Astrocyte of the hippocampus (primary cell): Measurements from ENCODE around the gene SNX3.

Experiments
- DNase-seq: peaks from one replicate; pipeline ENCODE4 v3.0.0; 2011; ENCODE audit warnings: low read depth, low spot score

SNX3 gene

DNA sequence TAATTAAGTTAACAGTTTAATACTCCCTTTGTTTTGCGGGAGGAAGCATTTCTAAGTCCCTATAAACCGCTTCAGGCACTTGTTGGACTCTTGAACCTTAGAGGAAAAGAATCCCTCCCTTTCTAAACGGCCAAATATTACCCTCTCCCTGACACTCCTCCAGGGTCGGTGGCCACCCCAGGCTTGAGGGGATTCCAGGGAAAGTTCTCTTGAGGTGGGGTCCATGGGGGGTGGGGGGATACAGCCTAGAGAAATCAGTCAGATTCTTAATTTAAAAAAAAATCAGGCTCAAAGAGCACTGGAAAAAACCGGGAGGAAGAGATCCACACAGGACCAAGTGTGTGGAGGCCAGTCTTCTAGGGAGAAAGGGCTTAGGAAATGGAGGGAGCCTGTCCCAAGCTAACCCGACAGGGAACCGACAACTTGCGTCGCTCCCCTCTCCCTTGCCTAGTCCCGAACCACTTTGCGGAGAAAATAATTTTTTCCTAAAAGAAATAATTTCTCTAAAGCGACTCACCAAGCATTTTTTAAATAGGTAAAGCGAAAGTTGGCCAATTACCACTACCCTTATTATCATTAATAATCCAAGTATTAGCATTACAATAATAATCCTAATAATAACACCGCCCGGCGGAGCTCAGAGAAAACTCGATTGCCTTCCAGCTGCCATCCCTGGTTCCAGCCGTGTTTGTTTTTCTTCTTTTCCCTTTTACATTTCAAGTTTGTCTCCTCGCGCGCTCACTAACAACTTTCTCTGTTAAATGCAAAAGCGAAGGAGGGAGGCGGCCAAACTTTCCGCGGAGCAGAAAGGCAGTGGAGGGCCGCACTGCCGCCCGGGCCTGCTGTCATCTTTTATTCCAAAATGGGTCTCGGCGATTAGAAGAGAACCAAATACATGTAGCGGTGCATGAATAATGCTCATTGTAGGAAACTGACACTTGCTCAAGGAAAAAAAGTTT is 90.2 kb downstream of the SNX3 start:
- DNase-seq, result peak; percentile 28

DNA sequence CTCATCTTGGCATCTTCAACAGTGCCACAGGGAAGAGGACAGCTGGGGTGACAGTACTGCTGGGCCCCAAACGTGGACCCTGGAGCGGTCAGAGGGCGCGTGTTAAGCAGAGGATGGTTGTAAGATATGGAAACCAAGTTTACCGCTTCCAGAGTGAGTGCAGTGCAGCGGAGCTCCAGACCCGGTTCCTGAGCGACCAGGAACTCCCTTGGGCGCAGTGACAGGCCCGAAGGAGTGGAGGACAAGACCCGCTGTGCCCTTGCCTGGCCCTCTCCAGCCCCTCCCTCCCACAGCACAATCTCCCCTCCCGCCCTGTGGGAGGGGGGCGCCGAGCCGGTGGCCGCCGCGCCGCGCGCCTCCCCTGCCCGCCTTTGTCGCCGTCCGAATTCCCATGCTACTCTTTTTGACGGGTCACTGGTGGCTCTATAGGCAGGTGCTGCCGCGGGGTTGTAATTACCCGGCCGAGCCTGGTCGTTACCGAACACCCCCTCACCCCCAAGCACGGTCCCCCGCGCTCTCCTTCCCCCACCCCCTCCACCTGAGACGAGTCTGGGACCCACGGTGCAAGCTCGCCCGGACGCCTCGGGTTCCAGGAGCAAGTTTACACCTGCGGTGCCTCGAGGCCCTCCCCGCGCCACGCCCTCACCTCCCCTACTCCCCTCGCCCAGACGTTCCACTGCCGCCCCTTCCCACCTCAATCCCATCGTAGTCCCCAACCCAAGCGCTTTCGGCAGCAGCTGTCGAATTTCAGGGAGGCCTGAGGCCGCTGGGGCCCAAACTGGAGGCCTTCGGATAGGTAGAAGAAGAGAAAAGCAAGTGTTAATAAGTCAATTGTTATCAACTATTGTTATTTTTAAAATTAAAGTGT is 91.1 kb downstream of the SNX3 start:
- DNase-seq, result peak; percentile 39

DNA sequence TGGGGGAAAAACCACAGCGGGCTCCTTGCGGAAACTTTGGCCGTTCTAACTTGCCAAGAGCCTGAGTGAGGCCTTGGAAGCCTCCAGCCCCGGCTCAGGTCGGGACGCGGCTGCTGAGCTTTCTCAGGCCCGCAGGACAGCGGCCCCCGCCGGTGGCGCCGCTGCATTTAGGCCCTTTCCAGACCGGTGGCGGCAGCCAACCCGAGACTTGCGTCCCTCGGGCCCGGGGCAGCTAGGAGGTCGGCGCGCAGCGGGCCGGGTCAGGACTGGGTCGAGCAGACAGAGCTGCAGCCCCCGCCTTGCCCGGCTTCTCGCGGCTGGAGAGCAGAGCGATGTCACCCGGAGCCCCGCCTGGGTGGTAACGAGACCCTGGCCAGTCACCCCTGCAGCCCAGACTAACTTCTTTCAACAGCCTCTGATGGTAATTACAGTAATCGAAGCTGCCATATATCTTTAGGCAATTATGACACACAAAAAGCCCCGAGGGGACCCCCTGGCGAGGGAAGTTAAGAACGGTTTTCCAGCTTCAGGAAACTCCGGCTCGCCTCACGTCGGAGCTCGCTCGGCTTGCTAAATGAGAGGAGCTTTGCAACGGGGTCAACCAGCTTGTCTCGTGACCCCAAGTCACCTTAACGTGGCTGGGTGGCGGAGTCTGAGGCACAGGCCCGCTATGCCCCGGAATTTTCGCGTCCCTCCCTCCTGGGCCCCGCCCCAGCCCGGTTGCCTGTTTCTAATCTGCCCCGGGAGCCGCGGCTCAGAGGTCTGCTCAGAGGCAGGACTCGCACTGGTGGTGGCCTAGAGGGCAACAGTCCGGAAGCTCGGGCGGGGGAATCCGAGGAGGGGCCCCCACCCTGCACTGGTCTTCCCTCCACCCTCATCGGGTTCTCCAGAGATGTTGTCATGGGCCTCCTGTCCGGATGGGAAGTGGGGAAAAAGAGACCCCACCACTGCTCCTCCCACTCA is 92.1 kb downstream of the SNX3 start:
- peak; percentile 90 for DNase-seq

DNA sequence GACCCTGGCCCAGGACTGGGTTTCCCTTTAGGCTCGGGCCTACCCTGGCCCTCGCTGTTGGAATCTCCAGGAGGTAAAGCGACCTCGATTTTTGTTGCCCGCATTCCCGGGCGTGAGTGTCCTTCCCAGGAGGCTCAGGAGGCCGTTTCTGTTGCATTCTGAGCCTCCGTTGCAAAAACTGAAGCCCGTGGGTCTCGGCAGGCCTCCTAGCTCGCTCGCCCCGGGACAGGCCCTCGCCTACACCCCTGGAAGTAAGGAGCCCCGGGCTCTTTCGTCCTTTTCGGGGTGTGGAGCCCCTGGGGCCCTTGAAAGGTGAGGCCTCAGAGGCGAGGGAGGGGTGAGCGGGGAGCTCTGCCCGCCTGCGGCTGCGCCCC is 92.8 kb downstream of the SNX3 start:
- peak; percentile 72 for DNase-seq

GRCh38 chr6:108167449-108168089 is 93.3 kb downstream of the SNX3 start:
- peak; percentile 77 for DNase-seq

DNA sequence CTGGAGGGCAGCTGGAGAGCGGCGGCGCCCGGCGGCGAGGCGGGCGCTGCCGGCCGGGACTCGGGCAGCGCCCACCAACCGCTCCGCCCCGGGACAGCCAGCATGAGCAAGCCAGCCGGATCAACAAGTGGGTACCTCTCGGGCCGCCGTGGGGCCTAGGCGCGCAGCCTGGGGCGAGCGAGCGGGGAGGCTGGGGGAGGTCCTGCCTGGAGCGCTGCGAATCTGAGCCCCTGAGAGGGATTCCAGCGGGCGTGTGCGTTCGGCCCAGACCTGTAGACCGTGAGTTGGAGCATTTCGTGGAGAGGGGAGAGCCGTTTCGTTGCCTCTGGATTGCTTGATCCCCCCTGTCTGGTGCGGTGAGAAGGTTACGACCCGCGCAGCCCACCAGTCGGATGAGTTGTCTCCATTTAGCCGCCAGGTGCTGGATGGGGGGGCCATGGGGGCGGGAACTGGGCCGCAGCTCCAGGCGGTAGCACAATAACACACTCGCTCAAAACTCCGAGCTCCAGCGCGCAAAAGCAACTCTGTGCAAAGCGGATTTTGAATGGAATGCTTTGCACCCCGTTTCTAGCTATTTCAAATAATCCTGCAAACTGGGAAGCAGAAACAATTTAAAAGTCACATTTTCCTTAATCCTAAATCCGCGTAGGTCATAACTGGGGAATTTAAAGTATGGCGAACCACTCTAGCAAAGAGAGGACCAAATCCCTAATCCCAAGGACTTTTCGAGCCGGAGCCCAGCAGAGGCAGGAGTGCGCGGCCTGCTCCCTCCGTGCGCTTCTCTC is 94.0 kb downstream of the SNX3 start:
- DNase-seq, result peak; percentile 66

GRCh38 chr6:108165714-108166663 is 94.9 kb downstream of the SNX3 start, which contains the start of gene NR2E1:
NR2E1 (plus strand) TSS chr6:108166022; CDS start chr6:108166766, 744 bp downstream.
- DNase-seq, result peak; percentile 85

- peak; percentile 48 for DNase-seq
Measured at GRCh38 chr6:108164815-108165706, 95.8 kb downstream of the SNX3 start.

DNA sequence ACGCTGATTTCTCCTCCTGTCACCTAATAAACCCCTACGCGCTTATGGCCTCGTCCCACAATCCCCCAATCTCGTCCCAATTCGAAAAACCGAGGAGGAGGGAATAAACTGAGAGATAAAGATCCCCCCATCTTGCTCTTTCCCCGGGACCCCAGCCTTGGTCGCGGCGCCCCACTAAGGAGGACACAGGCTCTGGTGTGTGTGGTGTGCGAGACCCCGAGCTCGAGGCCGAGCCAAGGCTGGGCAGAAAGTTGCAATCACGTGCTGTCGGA is 96.4 kb downstream of the SNX3 start:
- DNase-seq, result peak; percentile 10

GRCh38 chr6:108163644-108164542 is 96.9 kb downstream of the SNX3 start:
- DNase-seq, result peak; percentile 14

DNA sequence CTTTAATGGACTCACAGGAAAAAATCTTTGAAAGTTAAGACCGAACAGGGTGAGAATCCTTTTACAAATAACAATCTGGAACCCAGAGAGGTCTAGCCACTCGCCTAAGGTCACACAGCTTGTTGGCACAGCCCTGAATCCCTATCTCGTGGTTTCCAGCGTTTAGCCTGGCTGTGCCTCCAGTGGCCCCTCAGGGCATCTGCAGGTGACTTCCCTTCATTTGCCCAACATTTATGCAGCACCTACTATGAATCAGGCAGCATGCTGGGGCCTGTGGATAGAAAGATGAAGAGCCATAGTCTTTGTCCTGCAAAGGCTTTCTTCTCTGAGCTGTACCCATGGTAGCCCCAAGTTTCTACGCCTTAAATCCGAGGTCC is 97.6 kb downstream of the SNX3 start:
- DNase-seq, result peak; percentile 10

DNA sequence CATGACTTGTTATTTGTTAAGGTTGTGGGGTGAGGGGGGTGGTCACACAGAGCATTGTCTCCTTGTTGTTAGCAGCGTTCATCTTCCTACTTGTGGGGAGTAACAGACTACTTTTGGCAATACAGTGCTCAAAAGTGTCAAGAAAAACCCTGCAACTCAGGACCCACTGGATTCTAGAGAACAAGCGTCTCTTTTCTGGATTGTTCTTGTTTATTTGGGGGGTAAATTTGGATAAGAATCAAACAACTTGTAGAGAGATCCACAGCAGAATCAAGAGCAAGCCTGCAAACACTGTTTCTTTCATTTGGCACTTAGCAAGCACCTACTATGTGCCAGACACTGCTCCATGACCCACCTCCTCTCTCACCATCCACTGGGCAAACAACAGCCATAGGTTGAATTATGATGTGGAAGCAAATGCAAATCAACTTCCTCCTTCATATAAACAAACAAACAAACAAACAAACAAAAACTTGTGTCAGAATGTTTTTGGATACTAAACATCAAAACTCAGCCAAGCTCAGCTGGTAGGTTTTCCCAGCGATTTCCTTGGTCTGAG is 99.0 kb downstream of the SNX3 start:
- DNase-seq, result no peak
